Tibial nerve (tissue), 4 donors: ENCODE data around the gene UBXN2A.

ENCODE experiments used
- EP300 ChIP-seq, 2 donors: sonication (generic); formaldehyde crosslinking; IDR thresholded peaks; one replicate each; pipeline ENCODE4 v1.6.1; 2017; ENCODE audit warnings: antibody characterized with exemption in 2 of 2, mild to moderate bottlenecking in 1 of 2
- POLR2A ChIP-seq, 2 donors: fragments of 450-650 bp; IDR thresholded peaks; one replicate each; pipeline ENCODE4 v1.6.1; 2017; ENCODE audit warnings: antibody characterized with exemption in 2 of 2, mild to moderate bottlenecking in 2 of 2, moderate library complexity in 2 of 2
- TF ChIP-seq, protein P1 (sequence below), 5 experiments: fragments of 200-600 bp in 3 of 5; fragments of 450-650 bp in 2 of 5; sonication (generic) in 3 of 5; IDR thresholded peaks; one replicate each; pipeline ENCODE4 v1.5.1; 2016 to 2019; ENCODE audit warnings: antibody characterized with exemption in 5 of 5, mild to moderate bottlenecking in 3 of 5, moderate library complexity in 2 of 5

DNA sequence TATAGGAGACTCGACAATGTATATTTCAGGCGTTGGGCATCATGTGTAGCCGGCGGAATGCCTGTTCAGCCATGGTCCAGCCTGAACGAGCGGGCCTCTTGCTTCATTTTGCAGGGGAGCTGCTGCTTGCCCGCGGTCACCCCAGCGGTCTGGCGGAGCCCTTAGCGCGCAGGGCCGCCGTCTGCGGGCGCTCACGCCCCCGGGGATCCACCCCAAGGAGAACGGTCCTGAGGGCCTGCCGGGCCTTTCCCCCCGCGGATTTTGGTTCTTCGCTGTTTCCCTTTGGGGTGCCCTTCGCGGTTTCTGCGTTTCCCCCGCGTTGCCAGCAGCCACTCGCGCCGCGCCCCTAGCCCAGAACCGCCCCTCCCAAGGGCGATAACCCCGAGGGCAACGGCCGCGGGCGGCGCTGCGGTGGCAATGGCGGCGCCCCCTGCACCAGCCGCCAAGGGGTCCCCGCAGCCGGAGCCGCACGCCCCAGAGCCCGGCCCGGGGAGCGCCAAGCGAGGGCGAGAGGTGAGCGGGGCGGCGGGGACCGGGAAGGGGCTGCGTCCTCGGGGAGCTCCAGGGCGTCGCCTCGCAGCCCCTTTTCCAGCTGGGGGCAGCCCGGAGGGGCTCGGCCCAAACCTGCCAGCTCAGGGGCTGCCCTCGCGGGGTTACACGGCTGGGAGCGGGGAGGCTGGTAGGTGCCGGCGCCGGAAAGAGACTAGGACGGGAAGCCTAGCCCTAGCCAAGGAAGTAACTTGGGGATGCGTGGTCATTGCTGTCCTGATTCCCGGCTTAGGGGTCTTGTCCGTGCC lies 69.6 kb downstream of the UBXN2A start, which contains the start of gene MFSD2B:
- TF ChIP-seq, protein P1, sequence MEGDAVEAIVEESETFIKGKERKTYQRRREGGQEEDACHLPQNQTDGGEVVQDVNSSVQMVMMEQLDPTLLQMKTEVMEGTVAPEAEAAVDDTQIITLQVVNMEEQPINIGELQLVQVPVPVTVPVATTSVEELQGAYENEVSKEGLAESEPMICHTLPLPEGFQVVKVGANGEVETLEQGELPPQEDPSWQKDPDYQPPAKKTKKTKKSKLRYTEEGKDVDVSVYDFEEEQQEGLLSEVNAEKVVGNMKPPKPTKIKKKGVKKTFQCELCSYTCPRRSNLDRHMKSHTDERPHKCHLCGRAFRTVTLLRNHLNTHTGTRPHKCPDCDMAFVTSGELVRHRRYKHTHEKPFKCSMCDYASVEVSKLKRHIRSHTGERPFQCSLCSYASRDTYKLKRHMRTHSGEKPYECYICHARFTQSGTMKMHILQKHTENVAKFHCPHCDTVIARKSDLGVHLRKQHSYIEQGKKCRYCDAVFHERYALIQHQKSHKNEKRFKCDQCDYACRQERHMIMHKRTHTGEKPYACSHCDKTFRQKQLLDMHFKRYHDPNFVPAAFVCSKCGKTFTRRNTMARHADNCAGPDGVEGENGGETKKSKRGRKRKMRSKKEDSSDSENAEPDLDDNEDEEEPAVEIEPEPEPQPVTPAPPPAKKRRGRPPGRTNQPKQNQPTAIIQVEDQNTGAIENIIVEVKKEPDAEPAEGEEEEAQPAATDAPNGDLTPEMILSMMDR (IDR thresholded peaks at IDR 0.05), result no peak
- TF ChIP-seq POLR2A (IDR thresholded peaks at IDR 0.05) (no peak), EP300 (IDR thresholded peaks at IDR 0.05) (no peak)
